Mesendoderm (in vitro differentiated cells): ENCODE data around the gene CTNNA3.
A peak's percentile ranks its signal among the peaks of the same experiment; 100 is the strongest.

Experiments used
- DNase-seq: peaks from one replicate; pipeline ENCODE4 v3.0.0; 2013
- H2AK5ac ChIP-seq: 2 replicates; pipeline ENCODE4 v1.6.1; 2013; ENCODE audit warnings: low read length, inconsistent platforms
- H2BK120ac ChIP-seq: 2 replicates; pipeline ENCODE4 v1.6.1; 2013; ENCODE audit warnings: low read depth, mild to moderate bottlenecking, low read length, moderate library complexity, mixed read lengths
- H2BK15ac ChIP-seq: replicated peaks from 2 replicates; pipeline ENCODE4 v1.6.1; 2013; ENCODE audit warnings: low read depth, mild to moderate bottlenecking, moderate library complexity
- H2BK5ac ChIP-seq: 2 replicates; pipeline ENCODE4 v1.6.1; 2013; ENCODE audit warnings: low read length, inconsistent platforms
- H3K18ac ChIP-seq: 2 replicates; pipeline ENCODE4 v1.6.1; 2013; ENCODE audit warnings: mild to moderate bottlenecking, low read length, mixed read lengths
- H3K23ac ChIP-seq: one replicate; pipeline ENCODE4 v1.6.1; 2013; ENCODE audit warnings: low read length
- H3K27ac ChIP-seq: 2 replicates; pipeline ENCODE4 v1.5.1; 2013; ENCODE audit warnings: low read depth, mild to moderate bottlenecking, inconsistent platforms, low read length, moderate library complexity
- H3K27me3 ChIP-seq: 2 replicates; pipeline ENCODE4 v1.6.1; 2013; ENCODE audit warnings: low read length, control low read depth, mild to moderate bottlenecking, inconsistent platforms; ENCODE audit not compliant: insufficient read depth, poor library complexity
- H3K36me3 ChIP-seq: 2 replicates; pipeline ENCODE4 v1.6.1; 2013; ENCODE audit warnings: low read length, inconsistent platforms; ENCODE audit not compliant: control insufficient read depth, insufficient read depth
- H3K4ac ChIP-seq: one replicate; pipeline ENCODE4 v1.6.1; 2013; ENCODE audit warnings: low read depth, mild to moderate bottlenecking, low read length, moderate library complexity
- H3K4me1 ChIP-seq: 2 replicates; pipeline ENCODE4 v1.6.1; 2013; ENCODE audit warnings: low read depth, low read length, inconsistent platforms; ENCODE audit not compliant: control insufficient read depth
- H3K4me2 ChIP-seq: 2 replicates; pipeline ENCODE4 v1.6.1; 2013; ENCODE audit warnings: low read length
- H3K4me3 ChIP-seq: 2 replicates; pipeline ENCODE4 v1.5.1; 2013; ENCODE audit warnings: mild to moderate bottlenecking, low read length
- H3K56ac ChIP-seq: one replicate; pipeline ENCODE4 v1.6.1; 2013; ENCODE audit warnings: low read length
- H3K79me1 ChIP-seq: 2 replicates; pipeline ENCODE4 v1.6.1; 2013; ENCODE audit warnings: low read length, inconsistent platforms
- H3K79me2 ChIP-seq: 2 replicates; pipeline ENCODE4 v1.6.1; 2013; ENCODE audit warnings: mild to moderate bottlenecking, low read length; ENCODE audit not compliant: control insufficient read depth, insufficient read depth
- H3K9ac ChIP-seq: 2 replicates; pipeline ENCODE4 v1.6.1; 2013; ENCODE audit warnings: low read length, inconsistent platforms
- H4K5ac ChIP-seq: one replicate; pipeline ENCODE4 v1.6.1; 2013; ENCODE audit warnings: low read length
- H4K8ac ChIP-seq: one replicate; pipeline ENCODE4 v1.6.1; 2013; ENCODE audit warnings: low read depth, mild to moderate bottlenecking, control low read depth, low read length, moderate library complexity
- WGBS: extraction: QIAGEN DNeasy Blood & Tissue Kit; methylation state at CpG from one replicate; pipeline ENCODE4 v1.1.7; 2013; ENCODE audit warnings: low lambda C conversion rate, missing lambda C conversion rate; ENCODE audit not compliant: insufficient coverage; ENCODE audit errors: extremely low coverage; 5-methylcytosine and 5-hydroxymethylcytosine counted together

CTNNA3 gene

DNA sequence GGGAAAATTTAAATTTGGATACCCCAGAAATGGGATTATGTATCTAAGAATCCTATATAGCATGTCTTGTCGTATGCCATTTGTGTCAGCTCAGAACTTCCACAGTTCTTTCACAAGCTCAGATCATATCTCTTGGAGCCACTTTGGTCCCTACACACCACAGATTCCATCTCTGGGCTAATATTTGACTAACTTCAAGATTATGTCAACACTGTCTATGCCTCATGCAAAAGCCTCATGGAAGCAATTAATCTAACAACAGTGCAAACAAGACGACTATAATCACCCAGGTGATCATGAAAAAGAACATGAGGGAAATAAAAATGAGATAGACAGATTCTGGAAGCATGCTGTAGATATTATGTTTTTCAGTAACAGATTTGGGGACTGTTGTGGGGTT lies 581.0 kb downstream of the CTNNA3 start:
- no peak for DNase-seq
- Histone ChIP-seq H3K79me2 (no peaks in the 10 kb centered on the region), H3K4me1 (no peaks in the 10 kb centered on the region), H4K5ac (no peak overlapping the region), H3K4ac (no peak overlapping the region), H3K27me3 (no peaks in the 10 kb centered on the region), H3K79me1 (no peaks in the 10 kb centered on the region), H2BK120ac (no peak overlapping the region), H2BK5ac (no peak overlapping the region), H3K56ac (no peak overlapping the region), H3K27ac (no peak overlapping the region), H3K4me2 (no peak overlapping the region), H2BK15ac (no peak overlapping the region), H3K9ac (no peak overlapping the region), H3K36me3 (no peaks in the 10 kb centered on the region), H3K18ac (no peak overlapping the region), H2AK5ac (no peak overlapping the region), H4K8ac (no peak overlapping the region), H3K23ac (no peak overlapping the region), H3K4me3 (no peak overlapping the region)
- no CpG with 5 or more reads among the region's 2 CpGs for WGBS

DNA sequence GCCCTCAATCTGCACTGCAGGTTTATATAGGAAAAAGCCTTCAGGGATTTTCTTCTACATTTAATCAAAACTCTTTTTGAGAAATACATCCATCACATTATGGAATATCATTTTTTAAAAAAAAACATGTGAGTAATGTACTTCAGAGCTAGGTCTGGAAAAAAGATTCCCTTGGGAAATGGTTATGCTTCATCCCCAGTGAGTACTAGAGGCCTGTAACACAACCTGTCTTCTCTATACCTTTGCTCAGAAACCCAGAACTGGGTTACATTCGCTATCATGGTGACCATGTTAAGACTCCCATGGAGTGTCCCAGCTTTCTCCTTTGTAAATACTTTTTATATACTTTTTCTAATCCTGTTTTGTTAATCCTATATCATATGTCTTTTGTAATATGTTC lies 583.2 kb downstream of the CTNNA3 start:
- no peak overlapping the region for H3K4me3 ChIP-seq
- H2BK15ac ChIP-seq, result no peak overlapping the region
- no peak overlapping the region for H4K5ac ChIP-seq
- no peaks in the 10 kb centered on the region for H3K79me1 ChIP-seq
- no peak overlapping the region for H3K56ac ChIP-seq
- DNase-seq, result no peak
- H3K27me3 ChIP-seq, result no peaks in the 10 kb centered on the region
- H4K8ac ChIP-seq, result no peak overlapping the region
- no peak overlapping the region for H3K23ac ChIP-seq
- no peak overlapping the region for H3K9ac ChIP-seq
- no peak overlapping the region for H3K4me2 ChIP-seq
- H3K18ac ChIP-seq, result no peak overlapping the region
- no peak overlapping the region for H2BK120ac ChIP-seq
- WGBS, result no CpG with 5 or more reads among the region's 1 CpG
- H3K27ac ChIP-seq, result no peak overlapping the region
- no peak overlapping the region for H3K4ac ChIP-seq
- no peaks in the 10 kb centered on the region for H3K79me2 ChIP-seq
- H3K36me3 ChIP-seq, result no peaks in the 10 kb centered on the region
- H2AK5ac ChIP-seq, result no peak overlapping the region
- no peak overlapping the region for H2BK5ac ChIP-seq
- no peaks in the 10 kb centered on the region for H3K4me1 ChIP-seq

DNA sequence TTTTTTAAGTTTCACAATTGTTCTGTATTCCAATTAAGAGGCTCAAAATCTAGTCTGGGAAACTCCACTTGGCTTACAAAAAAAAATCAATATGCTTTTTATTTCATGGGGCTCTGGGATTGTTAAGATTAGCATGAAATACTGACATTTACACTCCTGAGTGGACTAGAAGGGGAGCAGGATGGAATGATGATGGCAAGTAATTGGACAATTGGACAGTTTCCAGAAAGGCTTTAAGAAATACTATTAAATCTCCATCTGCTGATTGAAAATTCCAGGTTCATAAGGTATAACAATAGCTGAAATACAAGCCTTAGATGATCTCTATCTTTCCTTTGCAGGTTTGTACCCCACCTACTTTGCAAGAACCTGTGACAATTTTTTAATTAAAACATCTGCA lies 585.7 kb downstream of the CTNNA3 start:
- DNase-seq, result no peak
- no peak overlapping the region for H2BK15ac ChIP-seq
- no peak overlapping the region for H3K23ac ChIP-seq
- H3K4me1 ChIP-seq, result no peaks in the 10 kb centered on the region
- no peaks in the 10 kb centered on the region for H3K79me2 ChIP-seq
- no peak overlapping the region for H2BK5ac ChIP-seq
- H4K8ac ChIP-seq, result no peak overlapping the region
- no peak overlapping the region for H3K4me3 ChIP-seq
- H3K18ac ChIP-seq, result no peak overlapping the region
- no peak overlapping the region for H3K9ac ChIP-seq
- no peak overlapping the region for H2AK5ac ChIP-seq
- H3K4me2 ChIP-seq, result no peak overlapping the region
- H3K36me3 ChIP-seq, result no peaks in the 10 kb centered on the region
- H3K4ac ChIP-seq, result no peak overlapping the region
- H2BK120ac ChIP-seq, result no peak overlapping the region
- no peaks in the 10 kb centered on the region for H3K79me1 ChIP-seq
- no peak overlapping the region for H4K5ac ChIP-seq
- H3K56ac ChIP-seq, result no peak overlapping the region
- no peak overlapping the region for H3K27ac ChIP-seq
- no peaks in the 10 kb centered on the region for H3K27me3 ChIP-seq

DNA sequence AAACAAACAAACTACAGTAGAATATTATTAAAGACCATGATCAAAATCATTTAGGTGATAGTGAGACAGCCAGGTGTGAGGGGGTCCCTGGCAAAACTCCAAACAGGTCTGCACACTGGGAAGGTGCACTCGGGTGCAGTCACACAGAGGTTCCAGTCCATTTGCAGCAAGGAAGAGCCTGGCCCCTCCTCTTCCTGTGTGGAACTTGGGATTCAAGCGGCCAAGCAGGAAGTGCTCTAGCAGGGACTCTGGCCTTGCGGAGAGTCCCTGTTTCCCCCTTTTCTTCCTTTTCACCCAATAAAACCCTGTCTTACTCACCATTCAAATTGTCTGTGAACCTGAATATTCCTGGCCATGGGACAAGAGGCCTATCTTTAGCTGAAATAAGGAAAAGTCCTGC lies 588.3 kb downstream of the CTNNA3 start:
- Histone ChIP-seq H2BK15ac (no peak overlapping the region), H3K4me1 (no peaks in the 10 kb centered on the region), H3K27me3 (no peaks in the 10 kb centered on the region), H3K9ac (no peak overlapping the region), H2BK120ac (no peak overlapping the region), H3K56ac (no peak overlapping the region), H3K79me2 (no peaks in the 10 kb centered on the region), H3K18ac (no peak overlapping the region), H3K4me3 (no peak overlapping the region), H4K5ac (no peak overlapping the region), H2AK5ac (no peak overlapping the region), H3K79me1 (no peaks in the 10 kb centered on the region), H4K8ac (no peak overlapping the region), H3K4ac (no peak overlapping the region), H3K23ac (no peak overlapping the region), H3K36me3 (no peaks in the 10 kb centered on the region), H3K27ac (no peak overlapping the region), H2BK5ac (no peak overlapping the region), H3K4me2 (no peak overlapping the region)
- no peak for DNase-seq
- no CpG with 5 or more reads among the region's 3 CpGs for WGBS

DNA sequence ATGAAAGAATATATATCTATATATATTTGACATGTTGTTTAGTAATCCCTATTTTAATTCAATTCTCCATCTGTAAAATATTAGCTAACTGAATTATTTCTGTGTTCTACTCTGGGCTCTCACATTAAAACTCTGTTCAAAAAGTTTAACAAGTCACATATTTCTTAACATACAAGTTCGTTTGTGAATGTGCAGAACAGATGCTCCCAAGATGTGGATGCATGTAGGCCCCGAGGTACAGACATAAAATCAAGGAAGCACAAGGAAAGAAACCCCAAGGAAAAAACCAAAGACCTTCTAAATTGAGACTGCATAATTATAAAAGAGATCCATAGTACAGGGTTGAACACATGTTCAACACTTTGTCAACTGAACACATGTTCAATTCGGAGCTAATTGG lies 595.0 kb downstream of the CTNNA3 start:
- H3K4me1 ChIP-seq, result no peaks in the 10 kb centered on the region
- WGBS, result no CpG with 5 or more reads among the region's 3 CpGs
- DNase-seq, result no peak

DNA sequence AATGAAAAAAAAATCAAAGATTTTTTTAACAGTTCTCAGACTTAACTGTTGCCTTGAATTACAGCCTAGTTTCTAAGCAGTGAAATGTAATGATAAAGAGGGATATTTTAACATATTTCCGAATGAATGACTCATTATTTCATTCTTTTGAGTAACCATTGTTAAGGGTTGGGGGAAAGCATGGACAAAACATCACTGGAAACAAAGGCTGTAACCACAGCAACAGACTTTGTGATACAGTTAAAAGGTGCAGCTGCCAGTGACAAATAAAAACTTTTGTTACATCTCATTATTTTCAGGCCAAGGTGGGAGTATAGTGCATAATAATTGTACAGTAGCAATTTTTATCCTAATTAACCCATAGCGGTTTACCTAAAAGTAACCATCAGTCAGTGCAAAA lies 597.5 kb downstream of the CTNNA3 start:
- no peak overlapping the region for H3K23ac ChIP-seq
- no peak overlapping the region for H3K18ac ChIP-seq
- H3K4me2 ChIP-seq, result no peak overlapping the region
- no peak overlapping the region for H4K5ac ChIP-seq
- H2AK5ac ChIP-seq, result no peak overlapping the region
- H3K27me3 ChIP-seq, result no peaks in the 10 kb centered on the region
- no peak overlapping the region for H3K4me3 ChIP-seq
- no peak overlapping the region for H2BK5ac ChIP-seq
- no peaks in the 10 kb centered on the region for H3K36me3 ChIP-seq
- no CpG with 5 or more reads among the region's 2 CpGs for WGBS
- H2BK120ac ChIP-seq, result no peak overlapping the region
- no peak overlapping the region for H3K4ac ChIP-seq
- no peaks in the 10 kb centered on the region for H3K79me2 ChIP-seq
- H4K8ac ChIP-seq, result no peak overlapping the region
- no peaks in the 10 kb centered on the region for H3K4me1 ChIP-seq
- H3K9ac ChIP-seq, result no peak overlapping the region
- H3K79me1 ChIP-seq, result no peaks in the 10 kb centered on the region
- peak; percentile 14 for DNase-seq
- no peak overlapping the region for H2BK15ac ChIP-seq
- H3K27ac ChIP-seq, result no peak overlapping the region
- H3K56ac ChIP-seq, result no peak overlapping the region

More for the DNA sequence above, 595.0 kb downstream of the CTNNA3 start:
- Histone ChIP-seq H3K4me2 (no peak overlapping the region), H3K4ac (no peak overlapping the region), H3K27me3 (no peaks in the 10 kb centered on the region), H3K56ac (no peak overlapping the region), H3K79me1 (no peaks in the 10 kb centered on the region), H3K4me3 (no peak overlapping the region), H2AK5ac (no peak overlapping the region), H2BK5ac (no peak overlapping the region), H2BK120ac (no peak overlapping the region), H4K5ac (no peak overlapping the region), H4K8ac (no peak overlapping the region), H3K27ac (no peak overlapping the region), H3K23ac (no peak overlapping the region), H3K36me3 (no peaks in the 10 kb centered on the region), H3K9ac (no peak overlapping the region), H3K79me2 (no peaks in the 10 kb centered on the region), H3K18ac (no peak overlapping the region), H2BK15ac (no peak overlapping the region)
